Neuronal stem cell (in vitro differentiated cells): ENCODE data around the gene FSTL4.

Experiments used
- DNase-seq: peaks from one replicate; pipeline ENCODE4 v3.0.0-alpha.2; 2013; ENCODE audit warnings: low spot score
- H2AFZ ChIP-seq: one replicate; pipeline ENCODE4 v1.6.1; 2013; ENCODE audit warnings: mild to moderate bottlenecking, low read length, inconsistent platforms
- H2AK5ac ChIP-seq: 2 replicates; pipeline ENCODE4 v1.6.1; 2013; ENCODE audit warnings: low read depth, mild to moderate bottlenecking, inconsistent platforms, low read length, moderate library complexity, mixed read lengths
- H2BK120ac ChIP-seq: 2 replicates; pipeline ENCODE4 v1.6.1; 2013; ENCODE audit warnings: low read depth, mild to moderate bottlenecking, inconsistent platforms, low read length, moderate library complexity, mixed read lengths
- H2BK12ac ChIP-seq: one replicate; pipeline ENCODE4 v1.6.1; 2013; ENCODE audit warnings: low read length, inconsistent platforms
- H2BK15ac ChIP-seq: 2 replicates; pipeline ENCODE4 v1.6.1; 2013; ENCODE audit warnings: mild to moderate bottlenecking, low read length, inconsistent platforms, mixed read lengths
- H2BK5ac ChIP-seq: one replicate; pipeline ENCODE4 v1.6.1; 2013; ENCODE audit warnings: inconsistent platforms, mild to moderate bottlenecking, low read length, moderate library complexity
- H3K14ac ChIP-seq: one replicate; pipeline ENCODE4 v1.6.1; 2013; ENCODE audit warnings: low read length, inconsistent platforms
- H3K18ac ChIP-seq: 2 replicates; pipeline ENCODE4 v1.6.1; 2013; ENCODE audit warnings: low read length, inconsistent platforms
- H3K23ac ChIP-seq: 2 replicates; pipeline ENCODE4 v1.6.1; 2013; ENCODE audit warnings: low read depth, mild to moderate bottlenecking, mixed read lengths, low read length, inconsistent platforms; ENCODE audit not compliant: poor library complexity
- H3K27ac ChIP-seq: replicated peaks from 3 replicates; pipeline ENCODE4 v1.5.1; 2013; ENCODE audit warnings: low read length, inconsistent platforms
- H3K27me3 ChIP-seq, 3 experiments: 2 replicates each; pipeline ENCODE4 v1.6.1; 2013; ENCODE audit warnings: low read length in 3 of 3, mild to moderate bottlenecking in 2 of 3, inconsistent platforms in 1 of 3, low read depth in 1 of 3, mixed read lengths in 1 of 3, moderate library complexity in 1 of 3; ENCODE audit not compliant: control insufficient read depth in 3 of 3, insufficient read depth in 3 of 3
- H3K36me3 ChIP-seq, 2 donors: replicated peaks in 1 of 2; 2 replicates each; pipeline ENCODE4 v1.6.1; 2013; ENCODE audit warnings: low read length in 2 of 2; ENCODE audit not compliant: control insufficient read depth in 2 of 2, insufficient read depth in 2 of 2
- H3K4ac ChIP-seq: 2 replicates; pipeline ENCODE4 v1.6.1; 2013; ENCODE audit warnings: inconsistent platforms, mild to moderate bottlenecking, low read length, moderate library complexity
- H3K4me1 ChIP-seq, 2 donors: 1 replicate in 1 of 2; 2 replicates in 1 of 2; pipeline ENCODE4 v1.6.1; 2013; ENCODE audit warnings: low read length in 2 of 2, low read depth in 1 of 2; ENCODE audit not compliant: control insufficient read depth in 2 of 2, insufficient read depth in 1 of 2
- H3K4me2 ChIP-seq: one replicate; pipeline ENCODE4 v1.6.1; 2013; ENCODE audit warnings: mild to moderate bottlenecking, low read length, inconsistent platforms; ENCODE audit not compliant: insufficient read depth, poor library complexity, severe bottlenecking
- H3K4me3 ChIP-seq, 2 donors: 2 replicates each; pipeline ENCODE4 v1.5.1; 2013; ENCODE audit warnings: low read length in 2 of 2, mild to moderate bottlenecking in 2 of 2, inconsistent platforms in 1 of 2, moderate library complexity in 1 of 2
- H3K79me1 ChIP-seq: one replicate; pipeline ENCODE4 v1.6.1; 2013; ENCODE audit warnings: low read depth, mild to moderate bottlenecking, inconsistent platforms, low read length, moderate library complexity
- H3K9ac ChIP-seq: one replicate; pipeline ENCODE4 v1.6.1; 2013; ENCODE audit warnings: mild to moderate bottlenecking, low read depth, low read length, inconsistent platforms; ENCODE audit not compliant: poor library complexity
- H3K9me3 ChIP-seq, 2 donors: replicated peaks in 1 of 2; 2 replicates each; pipeline versions ENCODE3 to v1.6.1; 2013; ENCODE audit warnings: low read length in 2 of 2, mild to moderate bottlenecking in 2 of 2, inconsistent platforms in 1 of 2, low read depth in 1 of 2, mixed read lengths in 1 of 2, moderate library complexity in 1 of 2; ENCODE audit not compliant: control insufficient read depth in 2 of 2, insufficient read depth in 1 of 2
- H4K8ac ChIP-seq: one replicate; pipeline ENCODE4 v1.6.1; 2013; ENCODE audit warnings: low read depth, mild to moderate bottlenecking, inconsistent platforms, low read length, moderate library complexity
- H4K91ac ChIP-seq: one replicate; pipeline ENCODE4 v1.6.1; 2013; ENCODE audit warnings: low read length, low read depth, mild to moderate bottlenecking, inconsistent platforms; ENCODE audit not compliant: poor library complexity
- WGBS, 2 donors: extraction: QIAGEN DNeasy Blood & Tissue Kit; methylation state at CpG; one replicate each; pipeline ENCODE4 v1.1.7; 2013; ENCODE audit warnings: missing lambda C conversion rate in 2 of 2, mixed read lengths in 1 of 2; ENCODE audit not compliant: insufficient read length in 2 of 2, insufficient replicate concordance in 1 of 2; ENCODE audit errors: extremely low coverage in 2 of 2; 5-methylcytosine and 5-hydroxymethylcytosine counted together

FSTL4 gene

DNA sequence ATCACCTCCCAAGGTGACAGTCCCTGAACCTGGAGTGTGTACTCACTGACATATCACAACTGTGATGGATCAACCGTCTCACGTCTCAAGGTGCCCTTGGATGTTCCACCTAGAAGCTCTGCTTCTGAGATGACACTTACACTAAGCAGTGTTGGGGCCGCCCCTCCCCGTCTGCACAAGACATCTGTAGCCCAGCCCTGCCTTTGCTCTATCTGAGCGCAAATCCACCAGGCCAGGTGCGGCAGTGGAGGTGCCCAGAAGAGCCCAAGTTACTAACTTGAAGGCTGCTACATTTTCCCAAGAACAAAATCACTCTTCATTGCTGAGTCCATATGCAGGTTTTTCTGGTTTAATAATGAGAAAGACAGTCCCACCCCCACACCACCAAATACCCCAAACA lies 148.3 kb downstream of the FSTL4 start:
- Histone ChIP-seq H3K4me3 (no peak overlapping the region), H2BK120ac (no peak overlapping the region), H3K23ac (no peak overlapping the region), H3K27ac (no peak overlapping the region), H2BK5ac (no peak overlapping the region), H4K91ac (no peak overlapping the region), H3K18ac (no peak overlapping the region), H3K27me3 (peaks cover 0 to 5% (median 0%) of the 10 kb centered on the region in 3 experiments), H2BK15ac (no peak overlapping the region), H3K79me1 (no peaks in the 10 kb centered on the region), H4K8ac (no peak overlapping the region), H2BK12ac (no peak overlapping the region), H3K36me3 (no peaks in the 10 kb centered on the region), H3K9me3 (no peaks in the 10 kb centered on the region), H3K4ac (no peak overlapping the region), H2AFZ (no peak overlapping the region), H2AK5ac (no peak overlapping the region), H3K4me1 (peaks cover 0 to 7% of the 10 kb centered on the region in 2 donors), H3K9ac (no peak overlapping the region), H3K14ac (no peak overlapping the region), H3K4me2 (no peak overlapping the region)
- WGBS, 2 donors, result no CpG with 5 or more reads among the region's 6 CpGs
- DNase-seq, result no peak

GRCh38 chr5:133461796-133462516 lies 150.4 kb downstream of the FSTL4 start:
- Histone ChIP-seq H2BK12ac (no peak overlapping the region), H3K23ac (no peak overlapping the region), H3K4me1 (peaks cover 0 to 9% of the 10 kb centered on the region in 2 donors), H4K91ac (no peak overlapping the region), H3K9me3 (no peaks in the 10 kb centered on the region), H3K27me3 (peaks cover 0 to 5% (median 0%) of the 10 kb centered on the region in 3 experiments), H2BK15ac (peak overlapping the region; percentile 33), H2AK5ac (no peak overlapping the region), H3K9ac (no peak overlapping the region), H3K79me1 (no peaks in the 10 kb centered on the region), H3K18ac (no peak overlapping the region), H2BK120ac (no peak overlapping the region), H2AFZ (no peak overlapping the region), H3K4me3 (no peak overlapping the region), H3K36me3 (no peaks in the 10 kb centered on the region), H3K14ac (no peak overlapping the region), H3K27ac (no peak overlapping the region), H3K4me2 (no peak overlapping the region), H3K4ac (no peak overlapping the region), H4K8ac (peak overlapping the region; percentile 83), H2BK5ac (no peak overlapping the region)
- WGBS, 2 donors, result no CpG with 5 or more reads among the region's 5 CpGs
- DNase-seq, result no peak

- H2BK120ac ChIP-seq, result no peak overlapping the region
- no peak overlapping the region for H3K27ac ChIP-seq
- no peak overlapping the region for H2BK5ac ChIP-seq
- no peak overlapping the region for H3K4me2 ChIP-seq
- H4K8ac ChIP-seq, result no peak overlapping the region
- no peak overlapping the region for H3K4ac ChIP-seq
- H2BK12ac ChIP-seq, result no peak overlapping the region
- H3K4me1 ChIP-seq, result peaks cover 0 to 12% of the 10 kb centered on the region in 2 donors
- H3K27me3 ChIP-seq, result peaks cover 0 to 5% (median 0%) of the 10 kb centered on the region in 3 experiments
- peak; percentile 54 for DNase-seq
- H3K18ac ChIP-seq, result no peak overlapping the region
- no peaks in the 10 kb centered on the region for H3K36me3 ChIP-seq
- H3K79me1 ChIP-seq, result no peaks in the 10 kb centered on the region
- no peak overlapping the region for H4K91ac ChIP-seq
- no peak overlapping the region for H2AK5ac ChIP-seq
- no peak overlapping the region for H3K4me3 ChIP-seq
- no peak overlapping the region for H2AFZ ChIP-seq
- no peak overlapping the region for H3K23ac ChIP-seq
- no peaks in the 10 kb centered on the region for H3K9me3 ChIP-seq
- no CpG with 5 or more reads among the region's 12 CpGs for WGBS, 2 donors
- H3K9ac ChIP-seq, result no peak overlapping the region
- H2BK15ac ChIP-seq, result no peak overlapping the region
- no peak overlapping the region for H3K14ac ChIP-seq
Measured at GRCh38 chr5:133460172-133460758, 152.1 kb downstream of the FSTL4 start.

- Histone ChIP-seq H2BK12ac (no peak overlapping the region), H2BK5ac (no peak overlapping the region), H3K18ac (no peak overlapping the region), H3K14ac (no peak overlapping the region), H3K4me1 (peaks cover 0 to 12% of the 10 kb centered on the region in 2 donors), H2AK5ac (no peak overlapping the region), H2BK120ac (no peak overlapping the region), H3K4ac (no peak overlapping the region), H4K91ac (no peak overlapping the region), H3K9me3 (no peaks in the 10 kb centered on the region), H3K79me1 (no peaks in the 10 kb centered on the region), H2AFZ (no peak overlapping the region), H3K9ac (no peak overlapping the region), H4K8ac (no peak overlapping the region), H3K27ac (no peak overlapping the region), H3K4me2 (no peak overlapping the region), H3K27me3 (peaks cover 0 to 5% (median 0%) of the 10 kb centered on the region in 3 experiments), H3K23ac (no peak overlapping the region), H2BK15ac (no peak overlapping the region), H3K36me3 (no peaks in the 10 kb centered on the region), H3K4me3 (no peak overlapping the region)
- DNase-seq, result no peak
- no CpG with 5 or more reads among the region's 7 CpGs for WGBS, 2 donors
Measured at GRCh38 chr5:133459474-133460160, 152.7 kb downstream of the FSTL4 start.
